ENCODE measurements around the gene CAPS.

The CAPS gene

DNA sequence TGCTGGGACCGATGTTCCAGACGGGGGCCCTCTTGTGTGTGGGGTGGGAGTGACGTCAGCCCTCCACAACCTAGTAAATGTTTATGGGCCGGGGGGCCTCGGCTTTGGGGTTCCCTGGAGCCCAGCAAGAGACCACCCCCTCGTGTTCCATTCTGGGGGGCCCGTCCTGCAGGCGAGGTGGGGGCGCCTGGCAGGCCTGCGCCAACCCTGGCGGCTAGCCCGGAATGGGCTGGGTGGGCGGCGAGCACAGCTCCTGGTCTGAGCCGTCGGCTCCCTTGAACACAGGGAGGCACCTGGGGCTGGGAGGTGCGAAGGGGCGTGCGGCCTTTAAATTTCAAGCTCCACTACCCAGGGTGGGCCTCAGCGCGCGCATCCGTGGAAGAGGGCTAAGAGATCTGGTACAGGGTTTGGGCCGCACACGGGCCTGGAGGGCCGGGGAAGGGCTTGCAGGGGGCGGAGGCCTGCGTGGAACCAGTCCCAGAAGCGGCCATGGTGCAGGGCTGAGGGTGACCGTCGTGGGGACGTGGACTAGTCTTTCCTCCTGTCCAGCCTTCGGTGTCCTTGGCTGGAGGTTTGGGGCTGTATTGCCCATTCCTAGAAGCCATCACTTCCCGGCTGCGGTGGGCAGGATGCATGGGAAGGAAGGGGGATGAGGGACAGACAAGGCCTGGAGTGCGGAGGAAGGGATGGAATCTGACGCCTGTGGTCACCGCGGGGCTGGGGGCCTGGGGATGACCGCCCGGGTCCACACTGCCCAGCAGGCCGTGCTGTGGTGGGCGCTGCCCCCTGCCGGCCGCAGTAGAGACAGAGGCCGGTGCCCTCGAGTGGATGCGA is 21.9 kb upstream of the CAPS start:
- in situ Hi-C loops (cut with MboI; ENCODE audit: low sequenced_read_pairs) = no loop called here

GRCh38 chr19:5892772-5893275 is 21.2 kb upstream of the CAPS start:
- in situ Hi-C loops (cut with MboI; ENCODE audit: low sequenced_read_pairs) = no loop called here

DNA sequence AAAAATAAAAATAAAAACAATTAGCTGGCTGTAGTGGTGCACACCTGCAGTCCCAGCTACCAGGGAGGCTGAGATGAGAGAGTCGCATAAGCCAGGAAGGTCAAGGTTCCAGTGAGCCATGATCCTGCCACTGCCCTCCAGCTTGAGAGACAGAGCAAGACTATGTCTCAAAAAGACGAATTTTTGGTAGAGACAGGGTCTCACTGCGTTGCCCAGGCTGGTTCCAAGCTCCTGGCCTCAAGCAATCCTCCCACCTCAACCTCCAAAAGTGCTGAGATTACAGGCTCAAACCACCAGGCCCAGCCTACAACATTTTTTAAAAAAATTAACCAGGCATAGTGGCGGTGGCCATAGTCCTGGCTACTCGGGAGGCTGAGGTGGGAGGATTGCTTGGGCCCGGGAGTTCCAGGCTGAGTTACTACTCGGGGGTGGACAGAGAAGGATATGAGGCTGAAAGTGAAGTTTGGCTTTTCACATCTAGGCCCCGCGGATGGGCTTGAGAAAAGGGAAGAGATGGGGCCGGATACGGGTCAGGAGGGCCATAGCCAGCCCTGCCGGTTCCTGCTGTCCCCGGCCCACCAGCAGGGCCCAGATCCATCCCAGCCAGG is 20.7 kb upstream of the CAPS start:
- in situ Hi-C loops (cut with MboI; ENCODE audit: low sequenced_read_pairs) = no loop called here

DNA sequence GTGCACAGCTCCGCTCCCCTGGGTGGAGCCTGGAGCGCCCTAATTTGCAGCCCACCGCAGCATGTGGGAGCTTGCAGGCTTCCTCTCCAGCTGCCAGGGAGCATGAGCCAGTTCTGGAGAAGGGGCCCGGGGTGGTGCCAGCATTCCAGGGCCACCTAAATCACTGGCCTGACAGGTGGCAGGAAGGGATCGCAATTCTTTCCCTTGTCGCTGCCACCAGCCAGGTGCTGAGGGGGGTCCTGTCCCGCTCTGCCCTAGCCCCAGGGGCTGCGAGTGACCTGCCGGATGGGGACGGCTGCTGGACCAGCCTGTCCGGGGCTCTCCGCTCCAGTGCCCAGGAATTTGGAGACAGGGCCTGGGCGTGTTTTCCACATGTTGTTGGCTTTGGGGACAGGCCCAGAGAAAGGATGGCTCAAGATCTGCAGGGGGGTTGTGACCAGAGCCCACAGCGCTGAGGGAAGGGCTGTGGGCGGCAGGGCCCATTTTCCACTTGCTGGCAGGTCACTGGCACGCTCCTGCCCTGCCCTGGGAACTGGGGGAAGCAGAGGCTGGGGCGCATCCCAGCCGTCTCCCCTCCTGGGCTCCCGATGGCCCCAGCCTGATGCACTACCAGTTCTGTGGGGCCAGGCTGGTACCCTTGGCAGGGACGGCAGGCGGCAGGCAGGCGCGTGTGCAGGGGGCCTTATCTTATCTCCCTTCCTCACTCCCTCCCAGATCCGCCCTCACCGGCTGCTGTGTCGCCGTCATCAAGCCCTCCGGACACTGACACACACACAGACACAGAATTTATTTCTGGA is 19.9 kb upstream of the CAPS start:
- in situ Hi-C loops (cut with MboI; ENCODE audit: low sequenced_read_pairs) = no loop called here

- in situ Hi-C loops (cut with MboI; ENCODE audit: low sequenced_read_pairs) = no loop called here
These were observed 19.2 kb upstream of the CAPS start for GRCh38 chr19:5894704-5895349.

- in situ Hi-C loops (cut with MboI; ENCODE audit: low sequenced_read_pairs) = no loop called here
These were observed 18.6 kb upstream of the CAPS start for GRCh38 chr19:5895409-5895808.

DNA sequence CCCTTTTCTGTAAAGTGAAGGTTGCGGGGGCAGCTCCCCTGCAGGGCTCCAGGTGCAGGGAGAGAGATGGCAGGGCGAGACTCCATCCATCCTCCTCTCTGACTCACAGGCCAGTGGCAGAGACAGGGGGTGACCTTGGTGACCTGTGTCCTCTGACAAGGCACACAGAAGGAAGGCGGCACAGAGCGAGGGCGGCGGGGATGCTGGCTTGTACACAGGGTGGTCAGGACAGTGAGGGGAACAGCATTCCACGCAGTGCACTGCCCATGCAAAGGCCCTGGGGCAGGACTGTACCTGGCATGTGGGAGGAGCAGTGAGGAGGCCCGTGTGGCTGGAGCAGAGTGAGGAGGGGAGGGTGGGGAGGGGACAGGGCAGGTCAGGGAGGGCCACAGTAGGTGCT is 18.2 kb upstream of the CAPS start:
- in situ Hi-C loops (cut with MboI; ENCODE audit: low sequenced_read_pairs) = no loop called here

DNA sequence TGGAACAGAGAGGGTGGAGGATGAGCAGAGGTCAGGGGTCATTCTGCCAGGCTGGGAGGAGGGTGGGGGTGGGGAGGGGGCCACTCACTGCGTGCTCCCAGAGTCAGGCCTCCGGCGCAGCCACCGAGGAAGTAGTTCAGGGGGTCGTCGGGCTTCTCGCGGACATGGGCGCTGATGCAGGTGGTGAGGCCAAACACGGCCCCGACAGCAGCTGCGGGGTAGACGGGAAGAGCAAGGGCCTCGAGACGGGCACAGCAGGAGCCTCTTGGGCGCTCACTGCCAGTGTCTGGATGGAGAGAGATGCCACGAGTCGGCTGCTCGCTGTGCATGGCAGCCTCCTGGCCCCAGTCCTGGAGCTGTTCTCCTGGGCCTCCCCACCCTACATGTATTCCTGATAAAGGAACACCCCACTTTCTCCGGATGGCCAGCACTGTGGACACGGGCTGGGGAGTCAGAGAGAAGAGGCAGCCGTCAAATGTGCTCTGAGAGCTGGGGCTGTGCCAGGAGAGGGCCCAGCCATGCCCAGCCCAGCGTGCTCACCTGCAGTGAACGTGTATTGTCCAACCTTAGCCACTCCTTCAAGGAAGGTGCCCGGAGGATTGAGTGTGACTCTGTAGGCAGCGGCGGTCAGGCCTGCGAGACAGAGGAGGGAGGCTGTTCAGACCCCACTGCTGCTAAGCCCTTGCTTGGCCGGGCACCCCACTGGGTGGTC is 17.5 kb upstream of the CAPS start:
- in situ Hi-C loops (cut with MboI; ENCODE audit: low sequenced_read_pairs) = no loop called here

DNA sequence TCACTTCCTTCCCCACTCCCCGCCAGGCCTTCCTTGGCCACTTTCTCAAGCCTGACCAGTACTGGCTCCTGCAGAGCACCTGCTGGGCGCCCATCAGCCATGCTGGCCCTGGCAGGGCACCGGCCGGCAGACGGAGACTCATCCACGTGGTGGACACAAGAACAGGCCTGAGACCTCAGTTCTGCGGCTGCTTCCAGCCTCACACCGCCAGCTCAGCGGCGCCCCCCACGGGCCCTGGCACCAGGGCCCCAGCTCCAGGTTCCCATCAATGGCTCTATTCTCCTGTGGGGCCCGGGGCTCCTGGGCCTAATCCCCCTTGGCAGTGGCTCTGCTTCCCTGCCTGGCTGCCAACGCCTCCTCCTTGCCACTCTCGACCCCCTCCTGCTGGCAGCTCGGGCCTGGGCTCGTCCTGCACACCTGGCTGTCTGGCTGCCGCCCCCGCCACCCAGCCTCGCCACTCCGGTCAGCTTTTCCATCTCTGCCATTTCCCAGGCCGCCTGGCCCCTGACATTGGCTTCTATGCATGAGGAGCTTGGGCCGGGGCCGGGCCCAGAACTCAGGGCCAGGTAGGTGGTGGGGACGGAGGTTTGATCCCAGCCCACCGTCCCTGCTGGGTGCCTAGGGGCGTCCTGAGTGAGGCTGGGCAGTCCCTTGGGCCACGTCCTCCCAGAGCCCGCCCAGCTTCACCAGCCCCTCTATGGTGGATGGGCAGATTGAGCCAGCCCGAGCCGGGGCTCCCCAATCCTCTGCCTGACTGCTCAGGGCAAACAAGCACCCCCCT is 16.7 kb upstream of the CAPS start:
- in situ Hi-C loops (cut with MboI; ENCODE audit: low sequenced_read_pairs) = no loop called here

DNA sequence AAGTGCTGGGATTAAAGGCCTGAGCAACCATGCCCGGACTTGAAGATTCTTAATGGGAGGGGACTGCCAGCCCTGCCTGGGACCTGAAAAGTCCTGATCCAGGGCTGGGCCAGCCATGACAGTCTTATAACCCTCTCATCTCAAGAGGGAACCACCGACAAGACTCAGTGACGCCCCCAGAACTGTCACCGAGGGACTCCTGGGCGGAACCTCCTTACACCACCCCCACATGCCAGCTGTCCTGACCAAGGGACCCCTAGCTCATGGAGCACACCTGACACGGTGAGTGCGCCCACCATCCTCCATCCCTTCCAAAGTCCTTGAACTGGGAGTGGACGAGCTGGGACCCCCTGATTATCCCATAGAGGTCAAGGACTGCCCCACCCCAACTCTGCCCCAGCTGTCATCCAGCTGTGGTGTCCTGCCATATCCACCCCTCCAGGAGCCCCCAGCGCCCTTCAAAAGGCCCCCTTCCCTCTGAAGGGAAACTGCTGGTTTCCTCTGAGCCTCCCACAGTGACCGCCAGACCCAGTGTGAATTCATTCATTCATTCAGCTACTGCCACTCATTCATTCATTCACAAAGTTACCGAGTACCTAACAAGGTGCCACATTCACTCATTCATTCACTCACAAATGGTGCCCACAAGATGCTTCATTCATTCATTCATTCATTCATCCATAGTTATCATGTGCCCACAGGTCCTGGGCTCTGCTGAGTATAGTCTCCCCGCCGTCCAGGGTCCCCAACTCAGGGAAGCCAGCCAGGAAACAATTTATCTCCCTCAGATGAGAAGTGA is 14.1 kb upstream of the CAPS start:
- in situ Hi-C loops (cut with MboI; ENCODE audit: low sequenced_read_pairs) = no loop called here

- in situ Hi-C loops (cut with MboI; ENCODE audit: low sequenced_read_pairs) = no loop called here
These were observed 13.1 kb upstream of the CAPS start for GRCh38 chr19:5900976-5901375.

- in situ Hi-C loops (cut with MboI; ENCODE audit: low sequenced_read_pairs) = no loop called here
These were observed 10.9 kb upstream of the CAPS start for GRCh38 chr19:5903056-5903623.

- in situ Hi-C loops (cut with MboI; ENCODE audit: low sequenced_read_pairs) = no loop called here
These were observed 10.3 kb upstream of the CAPS start, which contains the start of gene NDUFA11 for GRCh38 chr19:5903624-5904351. Gene NDUFA11, minus strand, starts transcription at chr19:5903790. Its CDS starts 82 bp downstream, at chr19:5903708.

- in situ Hi-C loops (cut with MboI; ENCODE audit: low sequenced_read_pairs) = no loop called here
These were observed 9.5 kb upstream of the CAPS start, which contains the start of gene VMAC for GRCh38 chr19:5904352-5905113. Gene VMAC, plus strand, starts transcription at chr19:5904872. Its CDS starts 19 bp downstream, at chr19:5904891.

GRCh38 chr19:5905114-5905778 is 8.8 kb upstream of the CAPS start:
- in situ Hi-C loops (cut with MboI; ENCODE audit: low sequenced_read_pairs) = no loop called here

DNA sequence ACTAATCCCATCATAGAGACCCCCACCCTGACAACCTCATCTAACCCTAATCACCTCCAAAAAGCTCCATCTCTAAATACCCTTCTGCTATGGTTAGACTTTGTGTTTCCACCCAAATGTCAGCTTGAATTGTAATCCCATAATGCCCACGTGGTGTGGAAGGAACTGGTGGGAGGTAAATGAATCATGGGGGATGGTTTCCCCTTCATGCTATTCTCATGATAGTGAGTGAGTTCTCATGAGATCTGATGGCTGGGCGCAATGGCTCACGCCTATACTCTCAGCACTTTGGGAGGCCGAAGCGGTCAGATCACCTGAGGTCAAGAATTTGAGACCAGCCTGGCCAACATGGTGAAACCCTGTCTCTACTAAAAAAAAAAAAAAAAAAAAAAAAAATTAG is 6.8 kb upstream of the CAPS start:
- in situ Hi-C loops (cut with MboI; ENCODE audit: low sequenced_read_pairs) = no loop called here
